WTC11 (cell line): ENCODE results near the gene SLC35B4.

Experiments used
- ETV6 ChIP-seq: sonication (generic); formaldehyde crosslinking; IDR thresholded peaks from 2 replicates; pipeline ENCODE4 v1.8.1; 2022; ENCODE audit warnings: mild to moderate bottlenecking, missing genetic modification reagents
- FOXJ3 ChIP-seq: sonication (generic); formaldehyde crosslinking; IDR thresholded peaks from 2 replicates; pipeline ENCODE4 v1.9.0; 2021; ENCODE audit warnings: missing genetic modification reagents, mild to moderate bottlenecking, borderline replicate concordance
- JAZF1 ChIP-seq: fragments of 250-450 bp; sonication (Bioruptor Pico); IDR thresholded peaks from 2 replicates; pipeline ENCODE4 v1.9.0; 2021; ENCODE audit warnings: moderate library complexity, mild to moderate bottlenecking, inconsistent platforms
- JUN ChIP-seq: sonication (generic); formaldehyde crosslinking; IDR thresholded peaks from 2 replicates; pipeline ENCODE4 v1.8.0; 2023; ENCODE audit warnings: mild to moderate bottlenecking, missing genetic modification reagents
- MAX ChIP-seq: sonication (generic); formaldehyde crosslinking; IDR thresholded peaks from 2 replicates; pipeline ENCODE4 v1.8.0; 2022; ENCODE audit warnings: mild to moderate bottlenecking, missing genetic modification reagents
- MXD4 ChIP-seq: fragments of 250-450 bp; sonication (Bioruptor Pico); IDR thresholded peaks from 2 replicates; pipeline ENCODE4 v1.8.0; 2021; ENCODE audit warnings: mild to moderate bottlenecking, moderate library complexity, borderline replicate concordance
- SP1 ChIP-seq: sonication (generic); formaldehyde crosslinking; conservative IDR thresholded peaks from 2 replicates; pipeline ENCODE4 v1.8.1; 2022; ENCODE audit warnings: missing genetic modification reagents
- ZNF232 ChIP-seq: sonication (generic); formaldehyde crosslinking; IDR thresholded peaks from 2 replicates; pipeline ENCODE4 v1.8.0; 2022; ENCODE audit warnings: mild to moderate bottlenecking, missing genetic modification reagents
- TF ChIP-seq, protein P1 (sequence below): fragments of 200-600 bp; IDR thresholded peaks from 2 replicates; pipeline ENCODE4 v1.8.0; 2022; ENCODE audit warnings: antibody characterized with exemption
- TF ChIP-seq, protein P2 (sequence below): sonication (generic); formaldehyde crosslinking; IDR thresholded peaks from 2 replicates; pipeline ENCODE4 v1.8.0; 2022; ENCODE audit warnings: mild to moderate bottlenecking, missing genetic modification reagents

DNA sequence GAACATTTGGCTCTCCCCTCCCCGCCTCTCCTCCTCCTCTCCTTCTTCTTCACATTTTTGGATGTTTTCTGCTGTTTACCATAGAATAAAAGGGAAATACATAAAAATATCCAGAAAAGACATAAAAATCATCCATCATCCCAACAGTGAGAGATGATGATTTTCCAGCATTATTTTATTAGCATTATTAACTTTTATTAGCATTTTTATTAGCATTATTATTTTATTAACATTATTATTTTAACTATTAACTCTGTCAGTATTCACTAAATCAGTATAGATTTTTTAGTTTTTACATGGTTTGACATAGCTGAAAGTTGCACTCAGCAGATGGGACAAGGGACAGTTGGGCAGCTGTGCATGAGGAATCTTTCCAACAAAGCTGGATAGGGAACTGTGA is 16.2 kb upstream of the SLC35B4 start:
- TF ChIP-seq, protein P1, sequence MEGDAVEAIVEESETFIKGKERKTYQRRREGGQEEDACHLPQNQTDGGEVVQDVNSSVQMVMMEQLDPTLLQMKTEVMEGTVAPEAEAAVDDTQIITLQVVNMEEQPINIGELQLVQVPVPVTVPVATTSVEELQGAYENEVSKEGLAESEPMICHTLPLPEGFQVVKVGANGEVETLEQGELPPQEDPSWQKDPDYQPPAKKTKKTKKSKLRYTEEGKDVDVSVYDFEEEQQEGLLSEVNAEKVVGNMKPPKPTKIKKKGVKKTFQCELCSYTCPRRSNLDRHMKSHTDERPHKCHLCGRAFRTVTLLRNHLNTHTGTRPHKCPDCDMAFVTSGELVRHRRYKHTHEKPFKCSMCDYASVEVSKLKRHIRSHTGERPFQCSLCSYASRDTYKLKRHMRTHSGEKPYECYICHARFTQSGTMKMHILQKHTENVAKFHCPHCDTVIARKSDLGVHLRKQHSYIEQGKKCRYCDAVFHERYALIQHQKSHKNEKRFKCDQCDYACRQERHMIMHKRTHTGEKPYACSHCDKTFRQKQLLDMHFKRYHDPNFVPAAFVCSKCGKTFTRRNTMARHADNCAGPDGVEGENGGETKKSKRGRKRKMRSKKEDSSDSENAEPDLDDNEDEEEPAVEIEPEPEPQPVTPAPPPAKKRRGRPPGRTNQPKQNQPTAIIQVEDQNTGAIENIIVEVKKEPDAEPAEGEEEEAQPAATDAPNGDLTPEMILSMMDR: no peak
- TF ChIP-seq MAX (no peak), ETV6 (CRISPR knock-in tag) (no peak), JUN (CRISPR knock-in tag) (no peak), ZNF232 (CRISPR knock-in tag) (no peak), MXD4 (CRISPR knock-in tag) (no peak), FOXJ3 (no peak), SP1 (CRISPR knock-in tag) (no peak), JAZF1 (CRISPR knock-in tag) (no peak)
- TF ChIP-seq, protein P2, sequence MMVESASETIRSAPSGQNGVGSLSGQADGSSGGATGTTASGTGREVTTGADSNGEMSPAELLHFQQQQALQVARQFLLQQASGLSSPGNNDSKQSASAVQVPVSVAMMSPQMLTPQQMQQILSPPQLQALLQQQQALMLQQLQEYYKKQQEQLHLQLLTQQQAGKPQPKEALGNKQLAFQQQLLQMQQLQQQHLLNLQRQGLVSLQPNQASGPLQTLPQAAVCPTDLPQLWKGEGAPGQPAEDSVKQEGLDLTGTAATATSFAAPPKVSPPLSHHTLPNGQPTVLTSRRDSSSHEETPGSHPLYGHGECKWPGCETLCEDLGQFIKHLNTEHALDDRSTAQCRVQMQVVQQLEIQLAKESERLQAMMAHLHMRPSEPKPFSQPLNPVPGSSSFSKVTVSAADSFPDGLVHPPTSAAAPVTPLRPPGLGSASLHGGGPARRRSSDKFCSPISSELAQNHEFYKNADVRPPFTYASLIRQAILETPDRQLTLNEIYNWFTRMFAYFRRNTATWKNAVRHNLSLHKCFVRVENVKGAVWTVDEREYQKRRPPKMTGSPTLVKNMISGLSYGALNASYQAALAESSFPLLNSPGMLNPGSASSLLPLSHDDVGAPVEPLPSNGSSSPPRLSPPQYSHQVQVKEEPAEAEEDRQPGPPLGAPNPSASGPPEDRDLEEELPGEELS (CRISPR knock-in tag): no peak
